ENCODE data around the gene ZNF70. TPM values are rescaled to one million over a fixed set of nuclear protein-coding genes. Genes with fewer than 3 reads are reported as not detected.

Gene ZNF70
- total RNA-seq, 1 experiment from 2014 or later = 3.2 TPM

DNA sequence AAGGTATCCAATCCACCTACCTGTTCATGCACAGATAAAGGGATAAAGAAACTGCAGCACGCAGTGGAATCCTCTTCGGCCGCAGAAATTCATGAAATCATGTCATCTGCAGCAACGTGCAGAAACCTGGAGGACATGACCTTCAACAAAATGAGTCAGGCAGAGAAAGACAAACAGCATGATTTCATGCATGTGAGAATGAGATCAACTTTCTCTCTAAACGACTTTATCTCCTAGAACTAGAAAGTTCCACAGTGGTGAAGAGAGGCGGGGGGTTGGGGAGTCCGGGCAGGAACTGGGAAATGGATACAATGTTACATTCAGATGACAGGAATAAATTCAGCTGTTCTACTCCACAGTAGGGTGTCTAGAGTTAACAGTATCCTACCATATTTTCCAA, 50.2 kb downstream of the ZNF70 start:
- Histone ChIP-seq H3K27me3 (ENCODE audit: control insufficient read depth, insufficient read depth, low read length) (no peaks in the 10 kb centered on the region), H3K9me3 (ENCODE audit: control insufficient read depth, insufficient read depth, low read depth, low read length) (no peaks in the 10 kb centered on the region), H3K4me3 (ENCODE audit: low read depth in 2 of 2, low read length in 2 of 2) (no peak overlapping the region), H3K4me1 (ENCODE audit: control insufficient read depth, insufficient read depth, low read length) (no peaks in the 10 kb centered on the region), H3K27ac (ENCODE audit: low read length) (no peak overlapping the region), H3K36me3 (ENCODE audit: control insufficient read depth, insufficient read depth, low read length) (no peaks in the 10 kb centered on the region)
- no TSS peak for BruUV-seq (replicated peaks)
- intact Hi-C loops (cut with micrococcal nuclease; ENCODE audit: unreplicated experiment) = no loop called here
- in situ Hi-C loops (cut with HindIII; ENCODE audit: low pct_unique_long_range_greater_than_20kb, low sequenced_read_pairs) = no loop called here
- ATAC-seq = no peak
- TF ChIP-seq, protein P1, sequence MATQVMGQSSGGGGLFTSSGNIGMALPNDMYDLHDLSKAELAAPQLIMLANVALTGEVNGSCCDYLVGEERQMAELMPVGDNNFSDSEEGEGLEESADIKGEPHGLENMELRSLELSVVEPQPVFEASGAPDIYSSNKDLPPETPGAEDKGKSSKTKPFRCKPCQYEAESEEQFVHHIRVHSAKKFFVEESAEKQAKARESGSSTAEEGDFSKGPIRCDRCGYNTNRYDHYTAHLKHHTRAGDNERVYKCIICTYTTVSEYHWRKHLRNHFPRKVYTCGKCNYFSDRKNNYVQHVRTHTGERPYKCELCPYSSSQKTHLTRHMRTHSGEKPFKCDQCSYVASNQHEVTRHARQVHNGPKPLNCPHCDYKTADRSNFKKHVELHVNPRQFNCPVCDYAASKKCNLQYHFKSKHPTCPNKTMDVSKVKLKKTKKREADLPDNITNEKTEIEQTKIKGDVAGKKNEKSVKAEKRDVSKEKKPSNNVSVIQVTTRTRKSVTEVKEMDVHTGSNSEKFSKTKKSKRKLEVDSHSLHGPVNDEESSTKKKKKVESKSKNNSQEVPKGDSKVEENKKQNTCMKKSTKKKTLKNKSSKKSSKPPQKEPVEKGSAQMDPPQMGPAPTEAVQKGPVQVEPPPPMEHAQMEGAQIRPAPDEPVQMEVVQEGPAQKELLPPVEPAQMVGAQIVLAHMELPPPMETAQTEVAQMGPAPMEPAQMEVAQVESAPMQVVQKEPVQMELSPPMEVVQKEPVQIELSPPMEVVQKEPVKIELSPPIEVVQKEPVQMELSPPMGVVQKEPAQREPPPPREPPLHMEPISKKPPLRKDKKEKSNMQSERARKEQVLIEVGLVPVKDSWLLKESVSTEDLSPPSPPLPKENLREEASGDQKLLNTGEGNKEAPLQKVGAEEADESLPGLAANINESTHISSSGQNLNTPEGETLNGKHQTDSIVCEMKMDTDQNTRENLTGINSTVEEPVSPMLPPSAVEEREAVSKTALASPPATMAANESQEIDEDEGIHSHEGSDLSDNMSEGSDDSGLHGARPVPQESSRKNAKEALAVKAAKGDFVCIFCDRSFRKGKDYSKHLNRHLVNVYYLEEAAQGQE (IDR thresholded peaks at IDR 0.05; ENCODE audit: insufficient read depth in 1 of 2, low read depth in 2 of 2, low read length in 1 of 2) = no peak
- TF ChIP-seq POLR2AphosphoS5 (IDR thresholded peaks at IDR 0.05; ENCODE audit: low read depth, low read length) (no peak), TCF7L2 (IDR thresholded peaks at IDR 0.05; ENCODE audit: low read depth, low read length) (no peak), SIN3A (IDR thresholded peaks at IDR 0.05; ENCODE audit: borderline replicate concordance, insufficient read depth, low read depth, low read length) (no peak)
- TF ChIP-seq, protein P2, sequence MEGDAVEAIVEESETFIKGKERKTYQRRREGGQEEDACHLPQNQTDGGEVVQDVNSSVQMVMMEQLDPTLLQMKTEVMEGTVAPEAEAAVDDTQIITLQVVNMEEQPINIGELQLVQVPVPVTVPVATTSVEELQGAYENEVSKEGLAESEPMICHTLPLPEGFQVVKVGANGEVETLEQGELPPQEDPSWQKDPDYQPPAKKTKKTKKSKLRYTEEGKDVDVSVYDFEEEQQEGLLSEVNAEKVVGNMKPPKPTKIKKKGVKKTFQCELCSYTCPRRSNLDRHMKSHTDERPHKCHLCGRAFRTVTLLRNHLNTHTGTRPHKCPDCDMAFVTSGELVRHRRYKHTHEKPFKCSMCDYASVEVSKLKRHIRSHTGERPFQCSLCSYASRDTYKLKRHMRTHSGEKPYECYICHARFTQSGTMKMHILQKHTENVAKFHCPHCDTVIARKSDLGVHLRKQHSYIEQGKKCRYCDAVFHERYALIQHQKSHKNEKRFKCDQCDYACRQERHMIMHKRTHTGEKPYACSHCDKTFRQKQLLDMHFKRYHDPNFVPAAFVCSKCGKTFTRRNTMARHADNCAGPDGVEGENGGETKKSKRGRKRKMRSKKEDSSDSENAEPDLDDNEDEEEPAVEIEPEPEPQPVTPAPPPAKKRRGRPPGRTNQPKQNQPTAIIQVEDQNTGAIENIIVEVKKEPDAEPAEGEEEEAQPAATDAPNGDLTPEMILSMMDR (IDR thresholded peaks at IDR 0.05) = no peak
- POLR2A ChIA-PET = no interaction called here
- CTCF ChIA-PET = no interaction called here
- DNase-seq (ENCODE audit: low read depth, low spot score) = no peak

GRCh38 chr22:23698673-23699235, 52.2 kb downstream of the ZNF70 start:
- TF ChIP-seq SIN3A (IDR thresholded peaks at IDR 0.05; ENCODE audit: borderline replicate concordance, insufficient read depth, low read depth, low read length) (no peak), POLR2AphosphoS5 (IDR thresholded peaks at IDR 0.05; ENCODE audit: low read depth, low read length) (no peak), TCF7L2 (IDR thresholded peaks at IDR 0.05; ENCODE audit: low read depth, low read length) (no peak)
- TF ChIP-seq, protein P1 (IDR thresholded peaks at IDR 0.05; ENCODE audit: insufficient read depth in 1 of 2, low read depth in 2 of 2, low read length in 1 of 2) = no peak
- TF ChIP-seq, protein P2 (IDR thresholded peaks at IDR 0.05) = no peak
- no TSS peak for BruUV-seq (replicated peaks)
- no peak overlapping the region for H3K27ac ChIP-seq (ENCODE audit: low read length)
- no peaks in the 10 kb centered on the region for H3K9me3 ChIP-seq (ENCODE audit: control insufficient read depth, insufficient read depth, low read depth, low read length)
- ChIA-PET POLR2A (no interaction called here), CTCF (no interaction called here)
- H3K36me3 ChIP-seq (ENCODE audit: control insufficient read depth, insufficient read depth, low read length) = no peaks in the 10 kb centered on the region
- DNase-seq (ENCODE audit: low read depth, low spot score) (no peak), ATAC-seq (no peak)
- in situ Hi-C loops (cut with HindIII; ENCODE audit: low pct_unique_long_range_greater_than_20kb, low sequenced_read_pairs) = no loop called here
- no peak overlapping the region for H3K4me3 ChIP-seq (ENCODE audit: low read depth in 2 of 2, low read length in 2 of 2)
- intact Hi-C loops (cut with micrococcal nuclease; ENCODE audit: unreplicated experiment) = no loop called here
- H3K27me3 ChIP-seq (ENCODE audit: control insufficient read depth, insufficient read depth, low read length) = no peaks in the 10 kb centered on the region
- H3K4me1 ChIP-seq (ENCODE audit: control insufficient read depth, insufficient read depth, low read length) = no peaks in the 10 kb centered on the region
